H1 (cell line): ENCODE results near the gene DEGS2. TPM values are rescaled to one million over a fixed set of nuclear protein-coding genes. Genes with fewer than 3 reads are reported as not detected.

Experiments used
- CTCF ChIA-PET: fragments of 300-600 bp; sonication (Branson Sonifier 250); formaldehyde crosslinking; loops from one replicate; lab custom pipeline; 2021; ENCODE audit not compliant: partially characterized antibody; lab: Charles Lee
- POLR2A ChIA-PET: fragments of 300-600 bp; sonication (Branson Sonifier 250); formaldehyde crosslinking; loops from one replicate; lab custom pipeline; 2021; ENCODE audit warnings: inconsistent platforms; ENCODE audit not compliant: partially characterized antibody; lab: Charles Lee
- DNase-seq, 2 experiments: peaks; one replicate each; pipeline versions ENCODE4 v3.0.0 to v3.0.0-alpha.2; 2010 to 2022; ENCODE audit warnings: low spot score in 2 of 2, low read depth in 1 of 2, mixed read lengths in 1 of 2
- FAIRE-seq: peaks from 2 replicates; lab custom pipeline; 2011; peaks lifted over from hg19 to GRCh38; lab: Jason Lieb, UNC
- H2AFZ ChIP-seq: 2 replicates; pipeline ENCODE4 v1.8.1; 2012; ENCODE audit warnings: low read length, inconsistent platforms
- H2AK5ac ChIP-seq: 2 replicates; pipeline ENCODE4 v1.6.1; 2013; ENCODE audit warnings: low read depth, low read length
- H2BK120ac ChIP-seq: replicated peaks from 2 replicates; pipeline ENCODE3; 2013; ENCODE audit warnings: low read depth, low read length, inconsistent platforms
- H2BK12ac ChIP-seq: 2 replicates; pipeline ENCODE4 v1.6.1; 2013; ENCODE audit warnings: low read depth, low read length
- H2BK15ac ChIP-seq: 2 replicates; pipeline ENCODE4 v1.6.1; 2013; ENCODE audit warnings: low read length
- H2BK20ac ChIP-seq: 2 replicates; pipeline ENCODE4 v1.6.1; 2013; ENCODE audit warnings: low read length
- H2BK5ac ChIP-seq: 2 replicates; pipeline ENCODE4 v1.6.1; 2013; ENCODE audit warnings: low read depth, low read length
- H3K14ac ChIP-seq: 2 replicates; pipeline ENCODE4 v1.6.1; 2013; ENCODE audit warnings: inconsistent platforms; ENCODE audit not compliant: insufficient read length
- H3K18ac ChIP-seq: 2 replicates; pipeline ENCODE4 v1.6.1; 2013; ENCODE audit warnings: low read length; ENCODE audit errors: extremely low read depth
- H3K23ac ChIP-seq: 2 replicates; pipeline ENCODE4 v1.6.1; 2013; ENCODE audit warnings: inconsistent platforms; ENCODE audit not compliant: insufficient read length
- H3K23me2 ChIP-seq: 2 replicates; pipeline ENCODE4 v1.6.1; 2013; ENCODE audit warnings: low read depth, low read length
- H3K27ac ChIP-seq: 2 replicates; pipeline ENCODE4 v1.6.1; 2011; ENCODE audit warnings: low read depth, low read length, inconsistent platforms
- H3K27me3 ChIP-seq, 4 experiments: replicated peaks in 1 of 4; 1 replicate in 1 of 4; 2 replicates in 3 of 4; pipeline versions ENCODE4 v1.6.1 to v1.8.1; 2011 to 2013; ENCODE audit warnings: low read length in 3 of 4, mild to moderate bottlenecking in 3 of 4, inconsistent platforms in 2 of 4, mixed read lengths in 2 of 4, moderate library complexity in 1 of 4; ENCODE audit not compliant: control insufficient read depth in 3 of 4, insufficient read depth in 3 of 4; ENCODE audit errors: extremely low read depth in 1 of 4
- H3K36me3 ChIP-seq, 4 experiments: 2 replicates each; pipeline versions ENCODE4 v1.6.1 to v1.8.1; 2011 to 2013; ENCODE audit warnings: mild to moderate bottlenecking in 4 of 4, low read length in 3 of 4, moderate library complexity in 2 of 4, control low read depth in 1 of 4, inconsistent platforms in 1 of 4; ENCODE audit not compliant: insufficient read depth in 4 of 4, control insufficient read depth in 2 of 4
- H3K4ac ChIP-seq: replicated peaks from 2 replicates; pipeline ENCODE3; 2013; ENCODE audit warnings: low read length, low read depth, mixed read lengths, inconsistent platforms; ENCODE audit not compliant: insufficient read length
- H3K4me1 ChIP-seq, 4 experiments: replicated peaks in 1 of 4; 1 replicate in 1 of 4; 2 replicates in 3 of 4; pipeline versions ENCODE4 v1.6.1 to v1.8.1; 2011 to 2013; ENCODE audit warnings: low read length in 3 of 4, inconsistent platforms in 2 of 4, mixed read lengths in 1 of 4; ENCODE audit not compliant: insufficient read depth in 4 of 4, control insufficient read depth in 3 of 4
- H3K4me2 ChIP-seq, 2 experiments: 2 replicates each; pipeline versions ENCODE4 v1.6.1 to v1.8.1; 2011 to 2013; ENCODE audit warnings: low read depth in 2 of 2, low read length in 2 of 2, control low read depth in 1 of 2, inconsistent platforms in 1 of 2, mild to moderate bottlenecking in 1 of 2; ENCODE audit not compliant: insufficient read depth in 1 of 2
- H3K4me3 ChIP-seq, 4 experiments: fragments of 200-600, 300-600 bp in 1 of 4; sonication (generic), shearing (Covaris generic), sonication (Bioruptor Twin) in 1 of 4; 2 replicates each; pipeline versions ENCODE4 v1.5.1 to v1.8.1; 2011 to 2016; ENCODE audit warnings: low read length in 4 of 4, low read depth in 3 of 4, control low read depth in 2 of 4, inconsistent platforms in 2 of 4, mild to moderate bottlenecking in 2 of 4, mixed read lengths in 1 of 4, moderate library complexity in 1 of 4; ENCODE audit not compliant: insufficient read depth in 2 of 4; ENCODE audit errors: extremely low read depth in 1 of 4
- H3K56ac ChIP-seq: replicated peaks from 2 replicates; pipeline ENCODE3; 2013; ENCODE audit warnings: low read depth, mild to moderate bottlenecking, mixed read lengths, low read length, inconsistent platforms; ENCODE audit not compliant: insufficient read length
- H3K79me1 ChIP-seq: 2 replicates; pipeline ENCODE4 v1.6.1; 2013; ENCODE audit warnings: low read depth, low read length, control low read depth
- H3K79me2 ChIP-seq, 2 experiments: 2 replicates each; pipeline versions ENCODE4 v1.6.1 to v1.8.1; 2012 to 2013; ENCODE audit warnings: low read length in 2 of 2, mild to moderate bottlenecking in 2 of 2, inconsistent platforms in 1 of 2; ENCODE audit not compliant: insufficient read depth in 2 of 2, control insufficient read depth in 1 of 2
- H3K9ac ChIP-seq, 4 experiments: replicated peaks in 1 of 4; 1 replicate in 1 of 4; 2 replicates in 3 of 4; pipeline versions ENCODE4 v1.6.1 to v1.8.1; 2011 to 2013; ENCODE audit warnings: low read depth in 3 of 4, low read length in 3 of 4, control low read depth in 2 of 4, mild to moderate bottlenecking in 2 of 4, moderate library complexity in 2 of 4, inconsistent platforms in 1 of 4; ENCODE audit errors: extremely low read depth in 1 of 4
- H3K9me3 ChIP-seq, 2 experiments: 2 replicates each; pipeline versions ENCODE4 v1.6.1 to v1.8.1; 2012 to 2013; ENCODE audit warnings: mild to moderate bottlenecking in 2 of 2, moderate library complexity in 2 of 2, control low read depth in 1 of 2, inconsistent platforms in 1 of 2, low read depth in 1 of 2, low read length in 1 of 2, mixed read lengths in 1 of 2; ENCODE audit not compliant: insufficient read depth in 2 of 2
- H4K20me1 ChIP-seq, 2 experiments: replicated peaks in 1 of 2; 2 replicates each; pipeline versions ENCODE3 to v1.8.1; 2011 to 2013; ENCODE audit warnings: inconsistent platforms in 2 of 2, low read length in 2 of 2, mild to moderate bottlenecking in 1 of 2; ENCODE audit not compliant: insufficient read depth in 2 of 2, control insufficient read depth in 1 of 2
- H4K5ac ChIP-seq: 2 replicates; pipeline ENCODE4 v1.6.1; 2013; ENCODE audit warnings: low read length, low read depth, mixed read lengths, inconsistent platforms; ENCODE audit not compliant: insufficient read length
- H4K8ac ChIP-seq: 2 replicates; pipeline ENCODE4 v1.8.0; 2013; ENCODE audit warnings: mild to moderate bottlenecking, moderate library complexity, low read length, inconsistent platforms; ENCODE audit not compliant: insufficient read depth; ENCODE audit errors: extremely low read depth
- H4K91ac ChIP-seq: replicated peaks from 2 replicates; pipeline ENCODE3; 2013; ENCODE audit warnings: low read length, mixed read lengths, inconsistent platforms; ENCODE audit not compliant: insufficient read length
- KDM1A ChIP-seq: fragments of 200-600, 300-600 bp; sonication (generic); IDR thresholded peaks from 2 replicates; pipeline ENCODE4 v1.7.1; 2016; ENCODE audit warnings: mild to moderate bottlenecking, low read length, borderline replicate concordance
- RFX5 ChIP-seq: IDR thresholded peaks from 2 replicates; pipeline ENCODE4 v1.6.1; 2011; ENCODE audit warnings: low read depth, low read length, improper control_type of control experiment, borderline replicate concordance
- SIX5 ChIP-seq: IDR thresholded peaks from 2 replicates; pipeline ENCODE4 v1.6.1; 2011; ENCODE audit warnings: mild to moderate bottlenecking, low read depth, low read length
- WGBS, 2 experiments: shearing (Covaris generic) in 1 of 2; methylation state at CpG; one replicate each; pipeline versions ENCODE4 v1.1.6 to v1.1.7; 2013 to 2015; ENCODE audit warnings: low lambda C conversion rate in 2 of 2, mixed read lengths in 2 of 2, inconsistent platforms in 1 of 2, low coverage in 1 of 2, missing lambda C conversion rate in 1 of 2; ENCODE audit not compliant: insufficient replicate concordance in 2 of 2, insufficient coverage in 1 of 2, insufficient read length in 1 of 2; ENCODE audit errors: extremely low coverage in 1 of 2, missing lambda C conversion rate in 1 of 2; 5-methylcytosine and 5-hydroxymethylcytosine counted together
- polyA plus RNA-seq, 7 experiments: library from polyadenylated mRNA; depleted of rRNA in 3 of 7; stranded (reverse) in 5 of 7; unstranded in 2 of 7; fragments of >200 nt in 5 of 7; fragments of 200-250 nt in 2 of 7; gene quantifications; 1 replicate in 5 of 7; 2 replicates in 1 of 7; 4 replicates in 1 of 7; pipeline versions ENCODE4 v1.2.1 to v1.2.3, GENCODE V29; 2011 to 2013; ENCODE audit warnings: missing spikeins in 2 of 7, mixed read lengths in 2 of 7
- total RNA-seq: library from RNA; stranded (reverse); fragmentation: NEBNext Ultra II Directional; extraction: Animal tissue kit (Norgen Biotek cat#: 25700); gene quantifications from 2 replicates; pipeline ENCODE4 v1.2.1, GENCODE V29; 2021

DEGS2 gene
- total and polyA plus RNA-seq, 2 of the 8 experiments (the other 6 are each of a cell fraction or from before 2014, with no cell fraction given) = 0.61 to 0.82 TPM

- Histone ChIP-seq H3K56ac (no peak overlapping the region), H2BK15ac (no peak overlapping the region), H3K14ac (no peak overlapping the region), H4K20me1 (peaks cover 0 to 11% of the 10 kb centered on the region in 2 experiments), H3K4me3 (no peak overlapping the region), H4K91ac (no peak overlapping the region), H3K27me3 (peaks cover 17 to 38% (median 34%) of the 10 kb centered on the region in 4 experiments), H2BK5ac (no peak overlapping the region), H3K79me1 (no peaks in the 10 kb centered on the region), H3K79me2 (no peaks in the 10 kb centered on the region), H2BK20ac (no peak overlapping the region), H2AK5ac (no peak overlapping the region), H3K23me2 (peaks cover 4% of the 10 kb centered on the region; the same call in 1 of the 2 replicates), H4K8ac (no peak overlapping the region), H3K18ac (no peak overlapping the region), H3K4ac (no peak overlapping the region), H3K23ac (no peak overlapping the region), H2AFZ (no peak overlapping the region), H3K27ac (no peak overlapping the region), H4K5ac (no peak overlapping the region), H2BK120ac (no peak overlapping the region), H3K9me3 (no peaks in the 10 kb centered on the region), H2BK12ac (no peak overlapping the region), H3K36me3 (no peaks in the 10 kb centered on the region; a peak in 2 of 8 replicates), H3K4me1 (peaks cover 0 to 11% (median 2%) of the 10 kb centered on the region in 4 experiments; a peak in 5 of 7 replicates), H3K9ac (no peak overlapping the region), H3K4me2 (no peak overlapping the region)
- DNase-seq = no peak
- POLR2A ChIA-PET = interaction anchor here (0.9 to 1.5 kb wide), 4 partner anchors 8 to 134 kb away, joined by 3 to 4 read pairs (median 3); no protein-coding TSS in a partner anchor
- FAIRE-seq = no peak
- TF ChIP-seq SIX5 = no peak
- TF ChIP-seq RFX5 = no peak
- no peak for TF ChIP-seq KDM1A
- CTCF ChIA-PET = interaction anchor here (0.7 to 19.5 kb wide), 30 partner anchors 9 to 525 kb away, joined by 3 to 307 read pairs (median 4); no protein-coding TSS in a partner anchor
- 87% methylated on average over 11 of the region's 12 CpGs; no CpG with 5 or more reads in 1 of the 2 experiments for WGBS, 2 experiments
Observed at GRCh38 chr14:100155756-100156616, 3.5 kb downstream of the DEGS2 start.
